IPS-18c (cell line): ENCODE results near the gene USP35.

ENCODE experiments used
- H3K4me3 ChIP-seq: 2 replicates; pipeline ENCODE4 v1.7.0; 2013; ENCODE audit warnings: low read depth, mild to moderate bottlenecking, low read length, moderate library complexity; ENCODE audit not compliant: insufficient read depth
- H3K9me3 ChIP-seq: one replicate; pipeline ENCODE4 v1.6.1; 2013; ENCODE audit warnings: mild to moderate bottlenecking, low read length, moderate library complexity; ENCODE audit not compliant: control insufficient read depth, insufficient read depth

USP35 gene

DNA sequence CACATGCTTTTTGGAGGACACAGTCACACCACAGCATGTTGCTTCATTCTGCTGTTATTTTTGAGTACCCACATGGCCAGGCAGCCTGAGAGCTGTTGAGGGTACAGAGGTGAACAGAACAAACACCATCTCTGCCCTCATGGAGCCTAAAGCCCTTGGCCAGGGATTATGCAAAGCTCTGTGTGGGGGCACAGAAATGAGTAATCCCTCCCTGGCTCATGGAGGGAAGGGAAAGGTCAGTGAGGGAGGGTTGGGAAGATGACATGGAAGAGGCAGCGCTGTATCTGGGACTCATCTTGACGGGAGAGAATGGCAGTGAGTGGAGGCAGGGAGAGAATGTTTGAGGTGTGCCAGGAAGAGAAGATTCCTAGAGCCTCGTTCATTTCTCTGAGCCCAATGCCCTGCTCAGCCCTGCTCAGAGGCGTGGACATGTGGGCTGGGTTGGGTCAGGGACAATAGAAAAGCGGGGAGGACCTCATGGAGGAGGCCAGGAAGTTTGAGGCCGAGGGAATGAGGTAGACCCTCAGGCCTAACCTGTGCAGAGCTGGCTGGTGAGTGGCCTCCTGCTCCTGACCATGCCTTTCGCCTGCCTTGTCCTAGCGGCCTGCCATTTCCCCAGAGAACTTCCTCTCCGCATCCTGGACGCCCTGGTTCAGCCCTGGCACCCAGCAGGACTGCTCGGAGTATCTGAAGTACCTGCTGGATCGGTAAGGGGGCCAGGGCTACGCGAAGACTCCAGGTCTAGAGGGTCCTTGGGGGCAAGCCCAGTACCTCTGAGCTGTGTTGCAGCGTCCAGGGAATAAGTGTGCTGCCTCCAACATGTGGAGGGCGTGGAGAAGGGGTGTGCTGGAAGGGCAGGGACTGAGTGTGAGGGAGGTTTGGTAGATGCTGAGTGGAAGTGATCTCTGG is 19.8 kb downstream of the USP35 start:
- no peaks in the 10 kb centered on the region for H3K9me3 ChIP-seq
- H3K4me3 ChIP-seq: no peak overlapping the region

DNA sequence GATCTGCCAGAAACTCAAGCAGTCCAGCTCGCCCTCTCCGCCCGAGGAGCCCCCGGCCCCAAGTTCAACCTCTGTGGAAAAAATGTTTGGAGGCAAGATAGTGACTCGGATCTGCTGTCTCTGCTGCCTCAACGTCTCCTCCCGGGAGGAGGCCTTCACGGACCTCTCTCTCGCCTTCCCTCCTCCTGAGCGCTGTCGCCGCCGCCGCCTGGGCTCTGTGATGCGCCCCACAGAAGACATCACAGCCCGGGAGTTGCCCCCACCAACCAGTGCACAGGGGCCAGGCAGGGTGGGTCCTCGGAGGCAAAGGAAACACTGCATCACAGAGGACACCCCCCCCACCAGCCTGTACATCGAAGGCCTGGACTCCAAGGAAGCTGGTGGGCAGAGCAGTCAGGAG is 20.8 kb downstream of the USP35 start:
- H3K4me3 ChIP-seq: no peak overlapping the region

DNA sequence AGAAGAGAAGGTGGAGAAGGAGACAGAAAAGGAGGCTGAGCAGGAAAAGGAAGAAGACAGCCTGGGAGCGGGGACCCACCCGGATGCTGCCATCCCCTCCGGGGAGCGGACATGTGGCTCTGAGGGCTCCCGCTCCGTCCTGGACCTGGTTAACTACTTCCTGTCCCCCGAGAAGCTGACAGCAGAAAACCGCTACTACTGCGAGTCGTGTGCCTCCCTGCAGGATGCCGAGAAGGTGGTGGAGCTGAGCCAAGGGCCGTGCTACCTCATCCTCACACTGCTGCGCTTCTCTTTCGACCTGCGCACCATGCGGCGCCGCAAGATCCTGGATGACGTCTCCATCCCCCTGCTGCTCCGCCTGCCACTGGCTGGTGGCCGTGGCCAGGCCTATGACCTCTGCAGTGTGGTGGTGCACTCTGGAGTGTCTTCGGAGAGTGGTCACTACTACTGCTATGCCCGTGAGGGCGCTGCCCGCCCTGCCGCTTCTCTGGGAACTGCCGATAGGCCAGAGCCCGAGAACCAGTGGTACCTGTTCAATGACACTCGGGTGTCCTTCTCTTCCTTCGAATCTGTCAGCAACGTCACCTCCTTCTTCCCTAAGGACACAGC is 21.4 kb downstream of the USP35 start:
- Histone ChIP-seq H3K9me3 (no peaks in the 10 kb centered on the region), H3K4me3 (no peak overlapping the region)

More for the DNA sequence above, 20.8 kb downstream of the USP35 start:
- H3K9me3 ChIP-seq: no peaks in the 10 kb centered on the region

- Histone ChIP-seq H3K4me3 (no peak overlapping the region), H3K9me3 (no peaks in the 10 kb centered on the region)
Observed at GRCh38 chr11:78211565-78211964, 22.8 kb downstream of the USP35 start.

DNA sequence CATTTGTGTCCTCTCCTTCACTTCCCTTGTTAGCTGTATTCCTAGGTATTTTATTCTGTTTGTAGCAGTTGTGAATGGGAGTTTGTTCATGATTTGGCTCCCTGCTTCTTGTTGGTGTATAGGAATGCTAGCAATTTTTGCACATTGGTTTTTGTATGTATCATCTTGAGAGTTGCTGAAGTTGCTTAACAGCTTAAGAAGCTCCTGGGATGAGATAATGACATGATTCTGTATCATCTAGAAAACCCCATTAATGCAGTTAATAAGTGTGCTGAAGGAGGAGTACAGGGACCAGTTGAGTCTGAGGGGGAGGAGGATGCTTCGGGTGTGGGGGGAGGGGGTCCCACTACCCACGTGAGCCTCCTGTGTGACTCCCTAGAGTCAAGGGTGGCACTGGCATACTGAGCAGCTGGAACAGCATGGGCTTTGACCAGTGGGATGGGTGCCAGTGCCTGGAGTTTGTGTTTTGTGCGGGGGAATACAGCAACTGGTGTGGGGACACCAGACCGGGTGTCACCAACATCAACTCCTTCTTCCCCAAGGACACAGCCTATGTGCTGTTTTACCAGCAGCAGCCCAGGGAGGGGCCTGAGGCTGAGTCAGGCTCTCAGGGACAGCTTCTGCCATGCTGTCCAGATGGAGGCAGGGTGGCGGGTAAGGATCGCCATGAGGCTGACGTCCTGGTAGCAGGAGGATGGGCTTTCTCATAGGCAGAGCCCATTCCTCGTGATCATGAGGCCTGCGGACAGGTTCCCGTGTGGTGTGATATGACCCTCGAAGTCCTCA is 24.1 kb downstream of the USP35 start:
- Histone ChIP-seq H3K9me3 (no peaks in the 10 kb centered on the region), H3K4me3 (no peak overlapping the region)

DNA sequence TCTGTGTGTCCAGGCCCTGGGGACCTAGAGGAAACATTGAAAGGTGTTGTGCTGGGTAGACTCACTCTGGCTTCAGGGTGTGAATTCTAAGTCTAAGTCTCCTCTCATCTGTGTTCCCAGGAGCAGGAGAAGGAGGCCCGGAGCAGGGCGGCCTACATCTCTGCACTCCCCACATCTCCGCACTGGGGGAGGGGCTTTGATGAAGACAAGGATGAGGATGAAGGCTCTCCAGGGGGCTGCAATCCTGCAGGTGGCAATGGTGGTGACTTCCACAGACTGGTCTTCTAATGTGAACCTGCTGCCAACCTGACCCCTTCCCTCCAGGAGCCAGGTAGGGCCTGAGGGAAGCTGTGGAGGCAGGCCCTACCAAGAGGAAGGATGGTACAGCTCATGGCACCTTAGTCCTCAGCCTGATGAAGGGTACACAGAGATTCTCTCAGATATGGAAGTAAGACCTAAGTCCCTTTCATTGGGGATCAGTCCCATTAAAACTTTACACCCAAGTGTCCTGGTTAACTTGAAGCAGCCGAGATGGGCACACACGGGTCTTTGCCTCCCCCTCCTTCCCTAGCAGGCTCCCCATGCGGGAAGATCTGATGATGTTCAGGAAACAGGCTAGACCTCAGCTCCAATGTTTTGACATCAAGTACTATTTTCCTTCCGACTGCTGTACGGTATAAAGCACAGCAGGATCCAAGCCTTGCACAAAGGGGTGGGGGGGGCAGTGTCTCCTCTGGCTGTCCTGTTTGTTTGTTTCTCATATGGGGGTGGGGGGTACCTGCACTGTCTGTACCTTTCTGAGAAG is 25.0 kb downstream of the USP35 start:
- Histone ChIP-seq H3K4me3 (no peak overlapping the region), H3K9me3 (no peaks in the 10 kb centered on the region)

- no peak overlapping the region for H3K4me3 ChIP-seq
Observed at GRCh38 chr11:78214331-78215194, 25.8 kb downstream of the USP35 start.

GRCh38 chr11:78216021-78216420 is 27.3 kb downstream of the USP35 start:
- Histone ChIP-seq H3K4me3 (no peak overlapping the region), H3K9me3 (no peaks in the 10 kb centered on the region)

More at GRCh38 chr11:78214331-78215194, 25.8 kb downstream of the USP35 start:
- no peaks in the 10 kb centered on the region for H3K9me3 ChIP-seq

- H3K4me3 ChIP-seq: no peak overlapping the region
Observed at GRCh38 chr11:78216571-78217287, 28.0 kb downstream of the USP35 start.

GRCh38 chr11:78217650-78218541 is 29.2 kb downstream of the USP35 start:
- H3K4me3 ChIP-seq: no peak overlapping the region
- no peaks in the 10 kb centered on the region for H3K9me3 ChIP-seq

More at GRCh38 chr11:78216571-78217287, 28.0 kb downstream of the USP35 start:
- H3K9me3 ChIP-seq: no peaks in the 10 kb centered on the region

DNA sequence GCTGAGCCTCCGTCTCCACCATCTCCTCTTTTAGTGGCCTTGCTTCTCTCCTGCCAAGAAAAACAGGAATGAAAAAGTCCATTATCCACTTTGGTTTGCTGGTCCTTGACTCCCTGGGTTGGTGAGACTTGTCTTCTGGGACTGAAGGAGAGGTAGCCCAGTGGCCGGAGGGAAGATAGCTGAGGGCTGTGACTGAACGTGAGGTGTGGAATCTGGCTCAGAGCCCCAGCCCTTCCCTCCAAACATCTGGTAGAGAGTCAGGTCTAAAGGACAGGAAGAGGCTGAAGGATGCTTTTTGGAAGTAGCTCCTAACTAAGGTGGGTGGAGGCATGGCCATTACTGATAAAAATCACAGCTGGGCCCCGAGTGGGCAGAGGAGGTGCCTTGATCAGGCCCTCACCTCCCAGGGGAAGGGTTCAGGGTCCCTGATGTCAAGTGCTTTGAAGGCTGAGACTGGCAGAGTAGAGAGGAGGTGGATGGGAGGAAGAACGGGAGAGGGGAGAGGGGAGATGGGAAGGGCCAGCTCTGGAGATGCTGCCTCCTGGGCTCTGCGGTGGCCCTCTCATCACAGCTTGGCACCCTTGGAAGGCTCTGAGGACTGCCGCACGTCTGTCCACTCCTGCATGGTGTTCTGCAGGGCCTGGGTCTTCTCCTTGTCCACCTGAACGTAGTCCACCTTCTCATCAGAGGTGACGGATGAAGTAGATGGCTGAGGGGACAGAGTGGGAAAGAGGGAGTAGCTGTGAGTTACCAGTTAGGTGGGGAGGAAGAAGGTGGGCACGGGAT is 30.2 kb downstream of the USP35 start:
- no peak overlapping the region for H3K4me3 ChIP-seq
- no peaks in the 10 kb centered on the region for H3K9me3 ChIP-seq

- Histone ChIP-seq H3K9me3 (no peaks in the 10 kb centered on the region), H3K4me3 (no peak overlapping the region)
Observed at GRCh38 chr11:78219493-78220217, 30.9 kb downstream of the USP35 start.

DNA sequence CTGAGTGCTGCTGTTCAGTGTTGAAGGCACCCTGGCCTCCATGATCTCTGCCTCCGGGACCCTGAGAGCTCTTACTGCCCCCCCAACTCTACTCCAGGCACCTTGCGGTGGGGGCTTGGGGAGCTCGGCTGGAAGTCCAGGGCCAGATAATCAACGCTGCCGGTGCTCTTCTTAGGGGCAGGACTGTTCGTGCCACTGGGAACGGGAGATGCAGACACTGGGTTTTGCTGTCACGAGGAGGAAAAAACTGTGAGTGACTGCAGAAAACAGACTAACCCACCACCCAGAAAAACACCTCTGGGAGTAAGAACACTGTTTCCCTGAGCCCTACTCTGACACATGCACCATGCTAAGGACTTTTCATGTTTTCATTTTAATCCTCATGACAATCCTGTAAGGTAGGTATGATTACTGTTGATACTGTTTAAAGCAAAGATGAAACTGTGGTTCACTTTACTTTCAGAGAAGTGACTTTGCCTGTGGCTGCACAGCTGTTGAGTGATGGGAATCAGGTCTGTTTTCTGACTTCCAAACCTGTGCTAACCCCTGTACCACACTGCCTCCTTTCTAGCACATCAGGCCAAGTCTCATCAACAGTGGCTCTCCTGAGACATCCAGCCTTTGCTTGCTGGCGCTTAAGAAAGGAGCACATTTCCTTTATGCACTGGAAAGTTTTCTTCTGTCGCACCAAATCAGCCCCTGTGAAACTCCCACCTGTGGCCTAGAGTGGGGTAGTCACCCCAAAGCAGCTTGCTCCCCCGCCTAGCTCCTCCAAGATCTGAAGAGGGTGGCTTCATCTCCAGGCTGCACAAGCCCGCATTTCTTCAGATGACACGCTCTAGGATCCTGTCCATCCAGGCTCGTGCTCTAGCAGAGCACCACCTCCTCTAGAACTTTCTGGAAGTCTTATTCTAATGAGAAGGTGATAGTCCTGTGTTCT is 31.8 kb downstream of the USP35 start:
- no peaks in the 10 kb centered on the region for H3K9me3 ChIP-seq
- H3K4me3 ChIP-seq: no peak overlapping the region
